SK-N-SH (cell line): Measurements from ENCODE around the gene KANK4. TPM values are rescaled to one million over a fixed set of nuclear protein-coding genes. Genes with fewer than 3 reads are reported as not detected.

ENCODE experiments used
- CTCF ChIA-PET: fragments of 300-600, 350-600 bp; formaldehyde crosslinking; extraction: SDS; loops from one replicate; lab custom pipeline; 2021; lab: Yijun Ruan, JAX
- POLR2A ChIA-PET: fragments of 350-600 bp; sonication (Branson Sonifier 250); formaldehyde crosslinking; extraction: SDS; loops from one replicate; lab custom pipeline; 2020; ENCODE audit warnings: antibody characterized with exemption, inconsistent platforms; lab: Yijun Ruan, JAX
- DNase-seq: peaks from one replicate; pipeline ENCODE4 v3.0.0; 2012
- H2AFZ ChIP-seq: fragments of 200-600 bp; sonication (generic); 2 replicates; pipeline ENCODE4 v1.8.1; 2016; ENCODE audit warnings: antibody characterized with exemption, mild to moderate bottlenecking, low read depth
- H3F3A ChIP-seq: fragments of 200-600 bp; sonication (generic); replicated peaks from 2 replicates; pipeline ENCODE3; 2016; ENCODE audit warnings: antibody characterized with exemption, mild to moderate bottlenecking; ENCODE audit not compliant: insufficient read depth
- H3K27ac ChIP-seq, 2 experiments: fragments of 200-500 bp in 1 of 2; fragments of 200-600 bp in 1 of 2; sonication (Bioruptor generic) in 1 of 2; sonication (generic), shearing (Covaris generic) in 1 of 2; 2 replicates each; pipeline versions ENCODE4 v1.5.1 to v1.6.1; 2014 to 2016; ENCODE audit warnings: low read depth in 2 of 2, inconsistent platforms in 1 of 2, low read length in 1 of 2, mild to moderate bottlenecking in 1 of 2, mixed read lengths in 1 of 2
- H3K27me3 ChIP-seq: fragments of 200-600 bp; sonication (generic), shearing (Covaris generic); 2 replicates; pipeline ENCODE4 v1.6.1; 2016; ENCODE audit warnings: mixed run types; ENCODE audit not compliant: insufficient read depth
- H3K36me3 ChIP-seq, 2 experiments: fragments of 200-500 bp in 1 of 2; fragments of 200-600 bp in 1 of 2; sonication (Bioruptor generic) in 1 of 2; sonication (generic) in 1 of 2; replicated peaks in 1 of 2; 2 replicates each; pipeline versions ENCODE3 to v1.5.1; 2014 to 2016; ENCODE audit warnings: low read length in 1 of 2, mild to moderate bottlenecking in 1 of 2; ENCODE audit not compliant: insufficient read depth in 2 of 2, control insufficient read depth in 1 of 2
- H3K4me1 ChIP-seq, 2 experiments: fragments of 200-500 bp in 1 of 2; fragments of 200-600 bp in 1 of 2; sonication (Bioruptor generic) in 1 of 2; sonication (generic), shearing (Covaris generic) in 1 of 2; 2 replicates each; pipeline versions ENCODE4 v1.5.1 to v1.6.1; 2014 to 2016; ENCODE audit warnings: low read depth in 1 of 2, low read length in 1 of 2, mixed run types in 1 of 2; ENCODE audit not compliant: insufficient read depth in 2 of 2, control insufficient read depth in 1 of 2
- H3K4me2 ChIP-seq: fragments of 200-600 bp; sonication (generic), shearing (Covaris generic); 2 replicates; pipeline ENCODE4 v1.6.1; 2017; ENCODE audit warnings: mixed run types
- H3K4me3 ChIP-seq, 2 experiments: fragments of 200-500 bp in 1 of 2; fragments of 200-600 bp in 1 of 2; sonication (Bioruptor generic) in 1 of 2; sonication (generic), shearing (Covaris generic) in 1 of 2; 2 replicates each; pipeline versions ENCODE4 v1.5.1 to v1.8.1; 2014 to 2016; ENCODE audit warnings: low read depth in 2 of 2, inconsistent platforms in 1 of 2, low read length in 1 of 2, mild to moderate bottlenecking in 1 of 2, mixed read lengths in 1 of 2, moderate library complexity in 1 of 2
- H3K79me2 ChIP-seq: fragments of 200-600 bp; sonication (generic); 2 replicates; pipeline ENCODE4 v1.8.1; 2017; ENCODE audit warnings: mild to moderate bottlenecking; ENCODE audit not compliant: insufficient read depth
- H3K9ac ChIP-seq: fragments of 200-600 bp; sonication (generic); 2 replicates; pipeline ENCODE4 v1.6.1; 2017; ENCODE audit warnings: mixed run types
- H3K9me2 ChIP-seq: fragments of 200-600 bp; sonication (generic); 2 replicates; pipeline ENCODE4 v1.6.1; 2017; ENCODE audit warnings: mixed run types
- H3K9me3 ChIP-seq: fragments of 200-600 bp; sonication (generic); 2 replicates; pipeline ENCODE4 v1.6.1; 2017; ENCODE audit warnings: mixed run types, mild to moderate bottlenecking, moderate library complexity
- H4K20me1 ChIP-seq: fragments of 200-600 bp; sonication (generic); 2 replicates; pipeline ENCODE4 v1.6.1; 2017; ENCODE audit warnings: mild to moderate bottlenecking, mixed run types; ENCODE audit not compliant: insufficient read depth
- ELF1 ChIP-seq: IDR thresholded peaks from 2 replicates; pipeline ENCODE4 v1.4.0; 2012
- EP300 ChIP-seq, 2 experiments: IDR thresholded peaks; 2 replicates each; pipeline versions ENCODE4 v1.4.0 to v1.6.1; 2012; ENCODE audit warnings: borderline replicate concordance in 1 of 2, low read depth in 1 of 2, low read length in 1 of 2
- EZH2phosphoT487 ChIP-seq: fragments of 200-600 bp; sonication (generic); IDR thresholded peaks from 2 replicates; pipeline ENCODE4 v1.6.1; 2017; ENCODE audit warnings: low read depth, mixed run types, mild to moderate bottlenecking, antibody characterized with exemption, moderate library complexity, borderline replicate concordance
- FOXM1 ChIP-seq: IDR thresholded peaks from 2 replicates; pipeline ENCODE4 v1.4.0; 2012; ENCODE audit warnings: low read depth, mild to moderate bottlenecking
- GABPA ChIP-seq: IDR thresholded peaks from 2 replicates; pipeline ENCODE4 v1.4.0; 2012; ENCODE audit warnings: low read depth, mild to moderate bottlenecking
- IRF3 ChIP-seq: fragments of 150-350 bp; IDR thresholded peaks from 2 replicates; pipeline ENCODE4 v1.6.1; 2016; ENCODE audit warnings: mild to moderate bottlenecking, low read depth, low read length
- JUND ChIP-seq: IDR thresholded peaks from 2 replicates; pipeline ENCODE4 v1.4.0; 2012
- MEF2A ChIP-seq: IDR thresholded peaks from 2 replicates; pipeline ENCODE4 v1.4.0; 2012; ENCODE audit warnings: low read depth, borderline replicate concordance
- NFIC ChIP-seq: IDR thresholded peaks from 2 replicates; pipeline ENCODE4 v1.4.0; 2012; ENCODE audit warnings: borderline replicate concordance
- NRF1 ChIP-seq: IDR thresholded peaks from 2 replicates; pipeline ENCODE4 v1.6.1; 2012; ENCODE audit warnings: low read depth, mild to moderate bottlenecking, low read length
- PBX3 ChIP-seq: IDR thresholded peaks from 2 replicates; pipeline ENCODE4; 2012
- POLR2AphosphoS5 ChIP-seq: IDR thresholded peaks from 2 replicates; pipeline ENCODE4 v1.6.1; 2012; ENCODE audit warnings: low read depth, low read length
- REST ChIP-seq: IDR thresholded peaks from 2 replicates; pipeline ENCODE4 v1.6.1; 2012; ENCODE audit warnings: mild to moderate bottlenecking, low read depth, low read length, moderate library complexity
- RXRA ChIP-seq: IDR thresholded peaks from 2 replicates; pipeline ENCODE4 v1.4.0; 2012; ENCODE audit warnings: low read depth, mild to moderate bottlenecking, borderline replicate concordance
- SIN3A ChIP-seq: IDR thresholded peaks from 2 replicates; pipeline ENCODE4 v1.6.1; 2012; ENCODE audit warnings: low read depth, mild to moderate bottlenecking, low read length, moderate library complexity, borderline replicate concordance
- SMC3 ChIP-seq: IDR thresholded peaks from 2 replicates; pipeline ENCODE4 v1.6.1; 2012; ENCODE audit warnings: low read depth, low read length, improper control_type of control experiment
- TAF1 ChIP-seq: IDR thresholded peaks from 2 replicates; pipeline ENCODE4 v1.6.1; 2012; ENCODE audit warnings: low read depth, mild to moderate bottlenecking, low read length, moderate library complexity, borderline replicate concordance
- TCF12 ChIP-seq: IDR thresholded peaks from 2 replicates; pipeline ENCODE4 v1.4.0; 2012
- USF1 ChIP-seq: IDR thresholded peaks from 2 replicates; pipeline ENCODE4 v1.4.0; 2012; ENCODE audit warnings: low read depth, borderline replicate concordance
- USF2 ChIP-seq: fragments of 150-350 bp; IDR thresholded peaks from 2 replicates; pipeline ENCODE4 v1.6.1; 2017; ENCODE audit warnings: antibody characterized with exemption, low read length, low read depth, borderline replicate concordance
- ZBTB33 ChIP-seq: IDR thresholded peaks from 2 replicates; pipeline ENCODE4 v1.4.0; 2012; ENCODE audit warnings: low read depth, borderline replicate concordance
- WGBS: methylation state at CpG from one replicate; pipeline ENCODE4 v1.1.6; 2017; ENCODE audit warnings: low lambda C conversion rate; 5-methylcytosine and 5-hydroxymethylcytosine counted together
- polyA plus RNA-seq, 3 experiments: library from polyadenylated mRNA; depleted of rRNA; stranded (reverse); fragments of >200 nt; gene quantifications; 2 replicates each; pipeline ENCODE4 v1.2.3, GENCODE V29; 2012

The KANK4 gene
- polyA plus RNA-seq, 1 of the 3 experiments (the other 2 are of a cell fraction): not detected

GRCh38 chr1:62362061-62362917, 43.1 kb upstream of the KANK4 start (continued):
- TF ChIP-seq IRF3 (no peak), POLR2AphosphoS5 (no peak)

- H3K9ac ChIP-seq: no peak overlapping the region
- no peak overlapping the region for H3K4me2 ChIP-seq
- H3F3A ChIP-seq: no peaks in the 10 kb centered on the region
- no peaks in the 10 kb centered on the region for H3K79me2 ChIP-seq
- no peak for TF ChIP-seq TAF1
- TF ChIP-seq EP300 (IDR thresholded peaks at IDR 0.05; ENCODE audit: borderline replicate concordance in 1 of 2, low read depth in 1 of 2, low read length in 1 of 2): no peak
- no peak for TF ChIP-seq MEF2A
- no peak for TF ChIP-seq SIN3A
- TF ChIP-seq NRF1: no peak
- no peak for TF ChIP-seq JUND
- TF ChIP-seq TCF12: no peak
- no peak for TF ChIP-seq GABPA
- TF ChIP-seq USF1: no peak
- no peak for TF ChIP-seq EZH2phosphoT487
- no peak for TF ChIP-seq NFIC
- TF ChIP-seq POLR2AphosphoS5: no peak
- TF ChIP-seq SMC3: no peak
- TF ChIP-seq REST: no peak
- TF ChIP-seq ZBTB33: no peak
- TF ChIP-seq FOXM1: no peak
- no peak for TF ChIP-seq USF2
- TF ChIP-seq PBX3: no peak
- TF ChIP-seq ELF1: no peak
- TF ChIP-seq RXRA: no peak
- TF ChIP-seq, all 33 proteins: peak for 0
- ChIA-PET CTCF (no interaction called here), POLR2A (no interaction called here)
- no peaks in the 10 kb centered on the region for H3K36me3 ChIP-seq
- no peaks in the 10 kb centered on the region for H3K9me2 ChIP-seq
- H2AFZ ChIP-seq: no peak overlapping the region
- H3K9me3 ChIP-seq: no peaks in the 10 kb centered on the region
- no peak overlapping the region for H3K4me3 ChIP-seq
- peaks cover 0 to 6% of the 10 kb centered on the region in 2 experiments; a peak in 1 of 4 replicates for H3K4me1 ChIP-seq
- WGBS: 50% methylated on average over 3 of the region's 4 CpGs
- no peaks in the 10 kb centered on the region for H4K20me1 ChIP-seq
- no peak for DNase-seq
- H3K27ac ChIP-seq: no peak overlapping the region
- H3K27me3 ChIP-seq: no peaks in the 10 kb centered on the region
These were observed 42.2 kb upstream of the KANK4 start for GRCh38 chr1:62361431-62361830.
